IMR-90 (cell line): Measurements from ENCODE around the gene TMEM63B. TPM values are rescaled to one million over a fixed set of nuclear protein-coding genes. Genes with fewer than 3 reads are reported as not detected.

Source experiments
- ATAC-seq: fragments of 200-7000 bp; cut with Tn5 transposase; 2 replicates; pipeline ENCODE4 v1.9.1; 2020; ENCODE audit warnings: low read depth, mild to moderate bottlenecking, moderate library complexity
- BruUV-seq: library from RNA; stranded (reverse); fragments of 400-500 nt; replicated peaks from 2 replicates; lab custom pipeline; 2021; lab: Mats Ljungman, UMichigan
- CTCF ChIA-PET: fragments of 300-600 bp; formaldehyde crosslinking; extraction: SDS; loops from one replicate; lab custom pipeline; 2021; ENCODE audit warnings: antibody characterized with exemption; lab: Yijun Ruan, JAX
- POLR2A ChIA-PET: fragments of 300-600 bp; sonication (Branson Sonifier 250); formaldehyde crosslinking; loops from one replicate; lab custom pipeline; 2022; ENCODE audit warnings: antibody characterized with exemption; ENCODE audit not compliant: unreplicated experiment; lab: Charles Lee
- DNase-seq: peaks from one replicate; pipeline ENCODE4 v3.0.0; 2013
- H2AFZ ChIP-seq: replicated peaks from 2 replicates; pipeline ENCODE3; 2013; ENCODE audit warnings: low read length, mild to moderate bottlenecking; ENCODE audit not compliant: poor library complexity
- H2AK5ac ChIP-seq: 2 replicates; pipeline ENCODE4 v1.6.1; 2013; ENCODE audit warnings: low read depth, low read length, inconsistent platforms
- H2AK9ac ChIP-seq: replicated peaks from 2 replicates; pipeline ENCODE3; 2013; ENCODE audit warnings: mild to moderate bottlenecking, low read depth, low read length, moderate library complexity; ENCODE audit not compliant: poor library complexity
- H2BK120ac ChIP-seq: 2 replicates; pipeline ENCODE4 v1.6.1; 2013; ENCODE audit warnings: low read depth, low read length, inconsistent platforms
- H2BK15ac ChIP-seq: 3 replicates; pipeline ENCODE4 v1.6.1; 2013; ENCODE audit warnings: low read depth, low read length, inconsistent platforms
- H2BK20ac ChIP-seq: 2 replicates; pipeline ENCODE4 v1.6.1; 2013; ENCODE audit warnings: low read depth, mild to moderate bottlenecking, inconsistent platforms, low read length, moderate library complexity
- H2BK5ac ChIP-seq: 2 replicates; pipeline ENCODE4 v1.6.1; 2013; ENCODE audit warnings: mild to moderate bottlenecking, low read depth, low read length, inconsistent platforms; ENCODE audit not compliant: poor library complexity, severe bottlenecking
- H3K14ac ChIP-seq: replicated peaks from 2 replicates; pipeline ENCODE4 v1.6.1; 2013; ENCODE audit warnings: low read depth, low read length, inconsistent platforms
- H3K18ac ChIP-seq: 2 replicates; pipeline ENCODE4 v1.6.1; 2013; ENCODE audit warnings: low read depth, low read length, control low read depth
- H3K23ac ChIP-seq: 2 replicates; pipeline ENCODE4 v1.6.1; 2013; ENCODE audit warnings: low read depth, low read length, inconsistent platforms
- H3K27ac ChIP-seq: 2 replicates; pipeline ENCODE4 v1.5.1; 2013; ENCODE audit warnings: mild to moderate bottlenecking, control low read depth, low read length; ENCODE audit not compliant: insufficient read depth
- H3K27me3 ChIP-seq: 2 replicates; pipeline ENCODE4 v1.6.1; 2013; ENCODE audit warnings: low read length; ENCODE audit not compliant: control insufficient read depth, insufficient read depth
- H3K36me3 ChIP-seq: 2 replicates; pipeline ENCODE4 v1.6.1; 2013; ENCODE audit warnings: low read length, mixed read lengths; ENCODE audit not compliant: control insufficient read depth, insufficient read depth
- H3K4ac ChIP-seq: 2 replicates; pipeline ENCODE4 v1.6.1; 2013; ENCODE audit warnings: low read depth, low read length, inconsistent platforms
- H3K4me1 ChIP-seq: 2 replicates; pipeline ENCODE4 v1.6.1; 2013; ENCODE audit warnings: low read length, mixed read lengths; ENCODE audit not compliant: control insufficient read depth, insufficient read depth
- H3K4me2 ChIP-seq: 2 replicates; pipeline ENCODE4 v1.6.1; 2013; ENCODE audit warnings: low read depth, mild to moderate bottlenecking, control low read depth, low read length, moderate library complexity
- H3K4me3 ChIP-seq: 2 replicates; pipeline ENCODE4 v1.5.1; 2013; ENCODE audit warnings: low read depth, mild to moderate bottlenecking, control low read depth, low read length, moderate library complexity; ENCODE audit not compliant: insufficient read depth
- H3K56ac ChIP-seq: 2 replicates; pipeline ENCODE4 v1.6.1; 2013; ENCODE audit warnings: low read length, inconsistent platforms; ENCODE audit not compliant: insufficient read depth; ENCODE audit errors: extremely low read depth
- H3K79me1 ChIP-seq, 2 experiments: 2 replicates each; pipeline ENCODE4 v1.6.1; 2013; ENCODE audit warnings: low read length in 2 of 2, inconsistent platforms in 1 of 2, low read depth in 1 of 2
- H3K9ac ChIP-seq: 2 replicates; pipeline ENCODE4 v1.6.1; 2013; ENCODE audit warnings: low read depth, low read length, control low read depth
- H3K9me1 ChIP-seq: 2 replicates; pipeline ENCODE4 v1.6.1; 2013; ENCODE audit warnings: low read length, inconsistent platforms; ENCODE audit not compliant: insufficient read depth
- H3K9me3 ChIP-seq: 2 replicates; pipeline ENCODE4 v1.6.1; 2013; ENCODE audit warnings: low read length; ENCODE audit not compliant: control insufficient read depth, insufficient read depth
- H4K20me1 ChIP-seq: 2 replicates; pipeline ENCODE4 v1.6.1; 2013; ENCODE audit warnings: low read length, inconsistent platforms; ENCODE audit not compliant: insufficient read depth
- H4K5ac ChIP-seq: 2 replicates; pipeline ENCODE4 v1.6.1; 2013; ENCODE audit warnings: mild to moderate bottlenecking, low read depth, low read length, control low read depth
- H4K8ac ChIP-seq, 2 experiments: 2 replicates each; pipeline ENCODE4 v1.6.1; 2013; ENCODE audit warnings: low read depth in 2 of 2, low read length in 2 of 2, control low read depth in 1 of 2, inconsistent platforms in 1 of 2
- H4K91ac ChIP-seq: 2 replicates; pipeline ENCODE4 v1.6.1; 2013; ENCODE audit warnings: low read depth, low read length, inconsistent platforms; ENCODE audit not compliant: insufficient read depth
- FOS ChIP-seq: fragments of 150-350 bp; IDR thresholded peaks from 2 replicates; pipeline ENCODE4 v1.6.1; 2016; ENCODE audit warnings: low read depth, low read length
- whole genome bisulfite sequencing, 2 experiments: methylation state at CpG; one replicate each; pipeline versions ENCODE4 v1.1.5 to v1.1.7; 2013; ENCODE audit warnings: missing lambda C conversion rate in 2 of 2; ENCODE audit not compliant: insufficient read length in 1 of 2; ENCODE audit errors: extremely low coverage in 2 of 2; 5-methylcytosine and 5-hydroxymethylcytosine counted together
- dilution Hi-C: fragments of 300-500 bp; cut with HindIII; formaldehyde crosslinking; loops from one replicate; pipeline ENCODE4 v1.14.3; 2018; ENCODE audit warnings: low sequenced_read_pairs; ENCODE audit not compliant: unreplicated experiment
- in situ Hi-C: fragments of 300-500 bp; cut with MboI; formaldehyde crosslinking; loops from 3 replicates; pipeline ENCODE4 v1.14.3; 2019; ENCODE audit warnings: low sequenced_read_pairs, inconsistent platforms, mixed read lengths
- intact Hi-C: fragments of 100-400 bp; cut with micrococcal nuclease; formaldehyde crosslinking; loops from 2 replicates; pipeline ENCODE4 v1.10.0; 2022
- polyA plus RNA-seq, 3 experiments: library from polyadenylated mRNA; depleted of rRNA; stranded (reverse); fragments of >200 nt; gene quantifications; 2 replicates each; pipeline ENCODE4 v1.2.3, GENCODE V29; 2012; ENCODE audit warnings: low replicate concordance in 1 of 3
- total RNA-seq: library from RNA; depleted of rRNA; stranded (reverse); fragments of >200 nt; gene quantifications from 2 replicates; pipeline ENCODE4 v1.2.3, GENCODE V29; 2012

TMEM63B gene
- total and polyA plus RNA-seq, 2 of the 4 experiments (the other 2 are of a cell fraction): 12.2 to 42.6 TPM

- no peak for TF ChIP-seq FOS
- CTCF ChIA-PET: no interaction called here
- H2BK20ac ChIP-seq: no peak overlapping the region
- no peaks in the 10 kb centered on the region for H4K20me1 ChIP-seq
- H3K14ac ChIP-seq: no peak overlapping the region
- H3K9ac ChIP-seq: no peak overlapping the region
- no peak overlapping the region for H3K18ac ChIP-seq
- H3K27ac ChIP-seq: no peak overlapping the region
- H4K8ac ChIP-seq: no peak overlapping the region
- no peak overlapping the region for H3K4me2 ChIP-seq
- no peaks in the 10 kb centered on the region for H3K36me3 ChIP-seq
- DNase-seq: no peak
- WGBS, 2 experiments: 55% methylated on average over 3 of the region's 11 CpGs; no CpG with 5 or more reads in 1 of the 2 experiments
- no peak overlapping the region for H3K4me3 ChIP-seq
- dilution Hi-C loops: no loop called here
- ATAC-seq: no peak
- no peak overlapping the region for H2AK5ac ChIP-seq
- H2BK15ac ChIP-seq: no peak overlapping the region
- in situ Hi-C loops: no loop called here
- H3K56ac ChIP-seq: no peak overlapping the region
- no peak overlapping the region for H2BK5ac ChIP-seq
- BruUV-seq: no TSS peak
- H3K27me3 ChIP-seq: peaks cover 18% of the 10 kb centered on the region
- H4K5ac ChIP-seq: no peak overlapping the region
- H2BK120ac ChIP-seq: no peak overlapping the region
- H3K23ac ChIP-seq: no peak overlapping the region
- H4K91ac ChIP-seq: no peak overlapping the region
- H3K4ac ChIP-seq: no peak overlapping the region
- H2AK9ac ChIP-seq: no peak overlapping the region
- no peaks in the 10 kb centered on the region for H3K79me1 ChIP-seq
- H3K4me1 ChIP-seq: no peaks in the 10 kb centered on the region
- no peaks in the 10 kb centered on the region for H3K9me3 ChIP-seq
- intact Hi-C loops: no loop called here
- no peak overlapping the region for H2AFZ ChIP-seq
- POLR2A ChIA-PET: no interaction called here
- H3K9me1 ChIP-seq: no peaks in the 10 kb centered on the region
Measured at GRCh38 chr6:44201638-44202303, 74.4 kb downstream of the TMEM63B start.
